ENCODE data around the gene METAP2. TPM values are rescaled to one million over a fixed set of nuclear protein-coding genes. Genes with fewer than 3 reads are reported as not detected.
A peak's percentile ranks its signal among the peaks of the same experiment; 100 is the strongest.

The METAP2 gene
- total RNA-seq, 2 donors from 2014 or later: 40.8 to 52.1 TPM

- TF ChIP-seq CTCF (IDR thresholded peaks at IDR 0.05): no peak
- no peaks in the 10 kb centered on the region for H3K36me3 ChIP-seq
- DNase-seq (ENCODE audit: low spot score): no peak
- H3K4me3 ChIP-seq: no peak overlapping the region
- H3K27ac ChIP-seq: no peak overlapping the region
- no peaks in the 10 kb centered on the region for H3K4me1 ChIP-seq
- no peaks in the 10 kb centered on the region for H3K9me3 ChIP-seq
- H3K27me3 ChIP-seq: no peaks in the 10 kb centered on the region
Observed at GRCh38 chr12:95465275-95465674, 8.7 kb upstream of the METAP2 start.

GRCh38 chr12:95470300-95470699 lies 3.7 kb upstream of the METAP2 start:
- peaks cover 0 to 12% of the 10 kb centered on the region in 2 donors for H3K4me1 ChIP-seq
- H3K4me3 ChIP-seq: no peak overlapping the region
- no peak for TF ChIP-seq CTCF (IDR thresholded peaks at IDR 0.05)
- no peaks in the 10 kb centered on the region for H3K27me3 ChIP-seq
- H3K27ac ChIP-seq: no peak overlapping the region
- H3K36me3 ChIP-seq: no peaks in the 10 kb centered on the region
- H3K9me3 ChIP-seq: no peaks in the 10 kb centered on the region
- DNase-seq (ENCODE audit: low spot score): no peak

- TF ChIP-seq CTCF (IDR thresholded peaks at IDR 0.05): no peak
- Histone ChIP-seq H3K36me3 (peaks cover 24% of the 10 kb centered on the region), H3K27ac (peak overlapping the region; percentile 90 to 95), H3K4me3 (peak overlapping the region; percentile 72 to 83), H3K4me1 (peaks cover 0 to 22% of the 10 kb centered on the region in 2 donors), H3K27me3 (no peaks in the 10 kb centered on the region), H3K9me3 (no peaks in the 10 kb centered on the region)
- no peak for DNase-seq (ENCODE audit: low spot score)
Observed at GRCh38 chr12:95473231-95473883, 595 bp upstream of the METAP2 start.

DNA sequence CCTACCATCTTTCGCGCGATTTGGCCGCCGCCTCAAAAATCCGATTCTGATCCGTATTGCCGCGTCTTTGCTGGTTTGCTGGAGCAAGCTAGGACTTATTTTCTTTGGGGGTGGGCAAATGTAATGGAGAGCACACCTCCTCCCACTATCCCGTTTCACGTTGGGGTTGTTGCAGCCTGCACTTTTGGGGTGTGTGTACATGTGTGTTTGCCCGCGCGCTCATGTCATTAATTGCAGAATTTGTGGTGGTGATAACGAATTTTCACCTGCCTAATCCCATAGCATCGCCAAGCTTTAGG lies 657 bp downstream of the METAP2 start:
- DNase-seq (ENCODE audit: low spot score): no peak
- no peak for TF ChIP-seq CTCF (IDR thresholded peaks at IDR 0.05)
- H3K4me1 ChIP-seq: peaks cover 0 to 29% of the 10 kb centered on the region in 2 donors

DNA sequence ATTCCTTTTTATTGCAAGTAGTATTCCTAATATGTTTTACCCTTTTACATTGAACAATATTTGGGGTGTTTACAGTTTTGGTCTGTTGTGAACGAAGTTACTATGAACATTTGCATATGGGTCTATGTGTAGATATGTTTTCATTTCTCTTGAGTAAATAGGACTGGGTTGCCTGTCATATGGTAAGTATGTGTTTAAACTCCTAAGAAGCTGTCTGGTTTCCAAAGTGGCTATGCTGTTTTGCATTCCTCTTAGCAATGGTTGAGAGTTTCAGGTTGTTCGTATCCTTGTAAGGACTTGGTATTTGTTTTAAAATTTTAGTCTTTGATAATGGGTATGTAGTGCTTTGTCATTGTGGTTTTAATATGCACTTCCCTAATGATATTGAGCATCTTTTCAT lies 6.3 kb downstream of the METAP2 start:
- H3K4me3 ChIP-seq: no peak overlapping the region
- no peak overlapping the region for H3K27ac ChIP-seq
- peaks cover 30% of the 10 kb centered on the region for H3K36me3 ChIP-seq
- H3K9me3 ChIP-seq: no peaks in the 10 kb centered on the region
- no peak for DNase-seq (ENCODE audit: low spot score)
- no peaks in the 10 kb centered on the region for H3K27me3 ChIP-seq
- TF ChIP-seq CTCF (IDR thresholded peaks at IDR 0.05): no peak
- H3K4me1 ChIP-seq: peaks cover 0 to 48% of the 10 kb centered on the region in 2 donors

More for the DNA sequence above, 657 bp downstream of the METAP2 start:
- no peaks in the 10 kb centered on the region for H3K9me3 ChIP-seq
- H3K36me3 ChIP-seq: peaks cover 30% of the 10 kb centered on the region
- H3K4me3 ChIP-seq: peak overlapping the region; percentile 72 to 83
- peak overlapping the region; percentile 90 to 95 for H3K27ac ChIP-seq
- H3K27me3 ChIP-seq: no peaks in the 10 kb centered on the region

DNA sequence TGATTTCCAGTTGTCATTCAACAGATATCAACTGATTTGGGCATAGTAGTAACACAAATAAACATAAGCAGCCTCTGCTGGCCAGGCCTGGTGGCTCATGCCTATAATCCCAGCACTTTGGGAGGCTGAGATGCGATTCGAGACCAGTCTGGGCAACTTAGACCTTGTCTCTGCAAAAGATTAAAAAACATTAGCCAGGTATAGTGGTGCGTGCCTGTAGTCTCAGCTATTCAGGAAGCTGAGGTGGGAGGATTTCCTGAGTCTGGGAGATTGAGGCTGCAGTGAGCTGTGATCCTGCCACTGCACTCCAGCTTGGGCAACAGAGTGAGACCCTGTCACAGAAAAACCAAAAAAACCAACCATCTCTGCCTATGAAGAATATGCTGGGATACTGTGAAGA lies 7.1 kb downstream of the METAP2 start:
- no peak overlapping the region for H3K27ac ChIP-seq
- no peaks in the 10 kb centered on the region for H3K9me3 ChIP-seq
- no peak overlapping the region for H3K4me3 ChIP-seq
- peaks cover 0 to 40% of the 10 kb centered on the region in 2 donors for H3K4me1 ChIP-seq
- no peak for DNase-seq (ENCODE audit: low spot score)
- TF ChIP-seq CTCF (IDR thresholded peaks at IDR 0.05): peak in 1 of 2 donors; percentile 17
- no peaks in the 10 kb centered on the region for H3K27me3 ChIP-seq
- H3K36me3 ChIP-seq: peaks cover 31% of the 10 kb centered on the region

Measured in right atrium auricular region (tissue), 2 donors.